Skeletal muscle satellite cell (primary cell): Measurements from ENCODE around the gene EMD.

ENCODE experiments used
- H3K27me3 ChIP-seq: 2 replicates; pipeline ENCODE4 v1.7.0; 2013; ENCODE audit warnings: low read length; ENCODE audit not compliant: control insufficient read depth, insufficient read depth
- H3K36me3 ChIP-seq: 2 replicates; pipeline ENCODE4 v1.7.0; 2013; ENCODE audit warnings: mild to moderate bottlenecking, control low read depth, low read length; ENCODE audit not compliant: insufficient read depth
- H3K4me1 ChIP-seq: 2 replicates; pipeline ENCODE4 v1.7.0; 2013; ENCODE audit warnings: low read length; ENCODE audit not compliant: control insufficient read depth, insufficient read depth
- H3K4me2 ChIP-seq: 2 replicates; pipeline ENCODE4 v1.7.0; 2013; ENCODE audit warnings: mild to moderate bottlenecking, low read length
- H3K4me3 ChIP-seq: 2 replicates; pipeline ENCODE4 v1.7.0; 2013; ENCODE audit warnings: low read length
- H3K9ac ChIP-seq: 2 replicates; pipeline ENCODE4 v1.7.0; 2013; ENCODE audit warnings: mild to moderate bottlenecking, low read depth, low read length, moderate library complexity
- H3K9me3 ChIP-seq: replicated peaks from 2 replicates; pipeline ENCODE4 v1.7.0; 2013; ENCODE audit warnings: mild to moderate bottlenecking, control low read depth, low read length

The EMD gene

DNA sequence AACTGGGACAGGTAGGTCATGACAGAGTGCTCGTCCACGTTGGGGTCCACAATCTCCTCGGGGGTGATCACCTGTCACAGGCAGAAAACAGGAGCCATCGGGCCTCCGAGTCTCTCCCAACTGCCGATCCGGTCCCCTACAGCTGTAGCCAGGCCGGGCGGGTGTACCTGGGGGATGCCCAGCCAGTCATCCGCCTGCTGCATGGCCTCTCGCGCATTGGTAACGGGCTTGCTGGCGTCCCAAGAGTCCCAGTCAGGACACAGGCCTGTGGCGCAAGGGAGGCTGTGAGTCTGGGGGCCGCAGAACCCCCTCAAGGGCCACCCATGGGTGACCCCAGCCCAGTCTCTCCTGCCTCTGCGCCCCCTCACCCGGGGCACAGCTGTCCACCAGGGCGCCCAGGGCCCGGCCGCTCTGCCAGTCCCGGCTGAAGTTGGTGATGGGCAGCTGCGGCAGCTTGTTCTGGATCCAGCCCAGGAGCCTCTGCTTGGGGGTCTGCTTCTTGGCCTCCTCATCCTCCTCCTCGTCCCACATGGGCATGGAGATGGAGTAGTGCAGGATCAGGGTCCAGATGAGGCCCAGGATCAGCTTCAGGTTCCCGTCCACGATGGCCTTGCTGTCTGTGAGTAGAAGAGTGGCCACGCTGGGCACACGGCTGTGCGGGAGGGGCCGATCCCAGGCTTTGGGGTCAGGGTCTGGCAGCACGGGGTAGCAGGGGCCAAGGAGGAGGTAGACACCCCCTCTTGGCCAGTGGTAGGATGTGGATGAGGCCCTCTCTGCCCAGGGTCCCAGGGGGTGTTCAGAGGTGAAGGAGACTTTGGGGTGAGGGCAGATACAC is 11.4 kb upstream of the EMD start:
- Histone ChIP-seq H3K4me1 (peaks cover 37% of the 10 kb centered on the region), H3K9me3 (no peaks in the 10 kb centered on the region), H3K36me3 (peaks cover 63% of the 10 kb centered on the region), H3K4me2 (peak overlapping the region; percentile 90), H3K9ac (peak overlapping the region; percentile 99), H3K4me3 (peak overlapping the region; percentile 78), H3K27me3 (no peaks in the 10 kb centered on the region)

DNA sequence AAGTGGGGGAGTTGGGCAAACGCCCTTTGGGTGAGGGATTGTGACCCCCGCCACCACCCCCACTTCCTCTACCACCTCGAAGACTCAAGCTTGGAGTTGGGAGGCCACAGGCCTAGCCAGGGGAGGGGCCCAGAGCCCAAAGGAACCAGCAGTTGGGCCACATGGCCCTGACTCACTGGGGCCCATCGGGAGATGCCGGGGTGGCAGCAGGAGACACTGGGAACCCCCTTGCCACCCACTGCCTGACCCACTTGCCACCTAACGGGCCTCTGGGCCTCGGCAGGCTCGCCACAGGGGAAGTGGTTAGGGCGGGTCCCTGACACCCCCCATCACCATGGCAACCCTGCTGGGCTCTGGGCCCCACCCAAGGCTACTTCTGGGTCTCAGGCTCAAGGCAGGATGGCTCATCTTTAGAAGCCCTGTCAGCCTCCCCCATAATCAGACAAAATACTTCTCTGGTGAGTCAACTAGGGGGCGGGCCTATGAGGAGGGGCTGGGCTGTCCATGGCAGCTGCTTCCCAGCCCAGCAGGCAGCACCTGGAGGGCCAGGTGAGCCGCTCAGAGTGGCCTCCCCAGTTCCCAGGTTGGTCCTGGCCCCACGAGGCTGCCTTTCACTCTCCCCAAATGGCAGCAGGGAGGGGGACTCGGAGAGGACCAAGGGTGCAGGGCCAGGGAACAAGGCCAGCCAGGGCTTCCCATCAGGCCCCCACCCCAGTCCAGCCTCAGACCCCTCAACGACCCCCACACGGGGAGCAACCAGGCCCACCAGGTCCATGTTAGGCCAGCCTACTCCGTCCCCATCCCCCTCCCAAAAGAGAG is 10.3 kb upstream of the EMD start:
- H3K4me2 ChIP-seq, result peak overlapping the region; percentile 90

DNA sequence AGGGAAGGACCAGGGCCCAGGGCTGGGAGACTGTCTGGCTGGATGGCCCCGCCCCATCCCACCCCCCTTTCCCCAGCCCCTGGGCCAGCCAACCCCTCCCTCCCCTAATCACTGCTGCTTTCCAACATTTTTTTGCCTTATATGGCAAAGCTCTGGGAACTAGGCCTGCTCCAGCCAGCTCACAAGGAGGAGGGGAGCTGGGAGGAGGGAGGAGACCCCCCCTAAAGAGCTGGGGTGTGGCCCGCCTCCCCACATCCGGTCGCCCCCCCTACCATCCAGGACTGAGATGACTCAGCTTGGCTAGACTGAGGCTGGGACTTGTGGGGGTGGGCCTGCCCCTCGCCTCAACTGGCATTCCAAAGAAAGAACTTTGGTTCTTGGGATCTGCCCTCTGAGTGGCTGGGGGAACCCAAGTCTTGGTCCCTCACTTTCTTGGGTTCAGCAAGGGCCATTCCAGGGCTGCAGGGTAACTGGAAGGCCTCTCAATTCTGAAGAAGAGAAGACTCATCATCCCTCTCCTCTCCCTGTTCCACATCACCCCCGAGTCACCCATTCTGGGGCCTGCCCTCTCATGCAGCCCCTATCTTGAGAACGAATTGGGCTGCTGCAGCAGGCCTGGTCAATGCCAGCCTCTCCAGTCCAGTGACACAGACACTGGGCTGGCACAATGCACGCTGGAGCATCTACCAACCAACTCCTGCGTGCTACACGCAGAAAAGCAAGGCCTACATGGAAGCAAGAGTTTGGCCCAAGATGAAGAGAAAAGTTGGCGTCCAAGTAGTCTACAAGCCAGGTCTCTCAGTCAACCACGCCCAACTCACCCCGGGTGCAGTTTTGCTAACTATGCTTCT is 9.4 kb upstream of the EMD start:
- Histone ChIP-seq H3K27me3 (no peaks in the 10 kb centered on the region), H3K9ac (peak overlapping the region; percentile 99), H3K9me3 (no peaks in the 10 kb centered on the region), H3K4me2 (peak overlapping the region; percentile 90), H3K36me3 (peaks cover 48% of the 10 kb centered on the region), H3K4me1 (peaks cover 48% of the 10 kb centered on the region), H3K4me3 (peak overlapping the region; percentile 98)

More for the DNA sequence above, 10.3 kb upstream of the EMD start:
- Histone ChIP-seq H3K4me1 (peaks cover 45% of the 10 kb centered on the region), H3K4me3 (peak overlapping the region; percentile 78), H3K9ac (peak overlapping the region; percentile 99), H3K27me3 (no peaks in the 10 kb centered on the region), H3K36me3 (peaks cover 57% of the 10 kb centered on the region), H3K9me3 (no peaks in the 10 kb centered on the region)

DNA sequence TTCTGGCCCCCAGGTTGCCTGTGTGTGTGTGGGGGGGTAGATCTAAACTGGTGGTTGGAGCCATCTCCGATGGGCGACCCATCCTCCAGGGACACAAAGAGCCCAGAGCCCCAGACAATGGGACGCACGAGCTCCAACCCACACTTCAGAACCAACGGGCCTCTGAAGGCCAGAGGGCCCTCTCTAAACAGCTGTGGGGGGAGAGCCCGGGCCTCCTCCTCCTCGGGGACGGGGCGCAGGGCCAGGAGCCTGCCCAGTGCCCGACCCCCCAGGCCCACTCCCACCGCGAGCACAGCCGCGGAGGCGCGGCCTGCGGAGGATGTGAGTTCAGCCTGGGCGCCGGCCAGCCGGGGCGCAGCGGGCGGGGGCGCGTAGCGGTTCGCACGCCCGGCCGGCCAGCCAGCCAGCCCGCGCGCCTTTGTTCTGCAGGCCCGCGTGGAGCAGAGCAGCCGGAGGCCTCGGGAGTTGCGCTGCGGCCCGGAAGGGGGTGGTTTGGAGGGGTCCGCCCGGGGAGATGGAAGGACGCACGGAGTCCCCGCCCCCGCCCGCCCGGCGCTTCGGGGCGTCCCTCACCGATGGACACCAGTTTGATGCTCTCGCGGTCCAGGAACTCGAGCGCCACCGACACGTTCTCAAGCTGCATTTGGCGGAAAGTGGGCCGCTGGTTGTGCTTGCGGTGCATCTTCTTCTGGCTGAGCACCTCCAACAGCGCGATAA is 8.6 kb upstream of the EMD start:
- no peaks in the 10 kb centered on the region for H3K9me3 ChIP-seq
- H3K4me1 ChIP-seq, result peaks cover 51% of the 10 kb centered on the region
- H3K27me3 ChIP-seq, result no peaks in the 10 kb centered on the region
- peak overlapping the region; percentile 98 for H3K4me3 ChIP-seq
- H3K4me2 ChIP-seq, result peak overlapping the region; percentile 86
- peak overlapping the region; percentile 96 for H3K9ac ChIP-seq
- peaks cover 41% of the 10 kb centered on the region for H3K36me3 ChIP-seq

DNA sequence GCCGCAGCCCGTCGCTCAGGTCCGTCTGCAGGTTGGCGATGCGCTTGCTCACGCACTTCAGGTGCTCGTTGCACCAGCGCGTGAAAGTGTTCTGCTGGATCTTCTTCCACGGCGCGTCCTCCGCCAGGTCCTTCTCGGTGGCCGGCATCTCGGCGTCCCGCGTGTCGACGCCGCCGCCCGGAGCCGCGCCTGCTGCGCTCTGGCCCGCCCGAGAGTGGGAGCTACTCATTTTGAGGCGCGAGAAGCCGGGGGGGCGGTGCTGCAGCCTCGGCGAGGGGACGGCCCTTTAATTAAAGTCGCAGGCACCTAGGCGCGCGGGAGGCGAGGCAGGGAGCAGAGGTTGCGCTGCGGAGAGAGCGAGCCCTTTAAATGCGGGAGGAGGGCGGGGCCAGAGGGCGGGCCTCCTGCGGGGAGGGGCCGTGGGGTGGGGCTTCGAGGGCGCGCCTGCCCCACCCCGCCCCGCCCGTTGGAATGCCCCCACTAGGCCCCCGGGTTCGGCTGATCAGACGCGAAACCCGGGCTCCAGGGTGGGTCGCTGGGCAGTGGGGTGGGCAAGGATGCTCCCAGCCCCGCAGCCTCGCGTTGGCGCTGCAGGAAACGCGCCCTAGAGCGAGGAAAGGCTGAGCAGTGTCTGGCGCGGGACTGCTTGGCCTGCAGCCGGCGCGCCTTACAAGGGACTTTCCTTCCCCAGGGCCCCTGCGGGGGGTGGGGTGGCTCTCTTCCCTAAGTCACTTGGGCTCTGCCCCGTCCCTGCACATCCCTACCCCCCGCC is 7.9 kb upstream of the EMD start:
- Histone ChIP-seq H3K4me1 (peaks cover 47% of the 10 kb centered on the region), H3K27me3 (no peaks in the 10 kb centered on the region), H3K9ac (peak overlapping the region; percentile 96), H3K4me2 (peak overlapping the region; percentile 84), H3K9me3 (no peaks in the 10 kb centered on the region), H3K36me3 (peaks cover 34% of the 10 kb centered on the region), H3K4me3 (peak overlapping the region; percentile 98)

DNA sequence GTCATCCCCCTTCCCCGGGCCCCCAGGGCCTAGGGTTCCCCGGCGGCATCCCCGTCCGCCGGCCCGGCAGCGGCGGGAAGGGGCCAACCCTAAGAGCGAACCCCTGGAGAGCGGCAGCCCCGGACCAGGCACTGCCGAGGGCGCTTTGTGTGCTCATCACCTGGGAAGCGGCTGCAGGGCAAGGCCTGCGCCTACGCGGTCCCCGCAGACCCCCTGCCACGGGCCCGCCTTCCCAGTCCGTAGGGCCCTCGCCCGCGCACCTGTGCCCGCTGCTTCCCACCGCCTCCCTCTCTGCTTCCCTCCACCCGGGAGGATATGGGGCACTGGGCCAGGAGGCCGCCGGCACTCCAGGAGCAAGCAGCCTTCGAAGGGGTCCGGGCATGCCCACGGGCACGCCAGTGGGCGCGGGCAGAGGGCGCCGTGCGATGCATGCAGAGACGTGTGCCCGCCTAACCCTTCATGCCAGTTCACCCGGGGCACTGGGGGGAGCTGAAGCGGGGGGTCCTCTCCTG is 7.2 kb upstream of the EMD start:
- peak overlapping the region; percentile 65 for H3K9ac ChIP-seq
- H3K4me1 ChIP-seq, result peaks cover 40% of the 10 kb centered on the region
- H3K27me3 ChIP-seq, result no peaks in the 10 kb centered on the region
- H3K4me2 ChIP-seq, result peak overlapping the region; percentile 84
- H3K36me3 ChIP-seq, result peaks cover 27% of the 10 kb centered on the region
- no peaks in the 10 kb centered on the region for H3K9me3 ChIP-seq
- peak overlapping the region; percentile 74 for H3K4me3 ChIP-seq

DNA sequence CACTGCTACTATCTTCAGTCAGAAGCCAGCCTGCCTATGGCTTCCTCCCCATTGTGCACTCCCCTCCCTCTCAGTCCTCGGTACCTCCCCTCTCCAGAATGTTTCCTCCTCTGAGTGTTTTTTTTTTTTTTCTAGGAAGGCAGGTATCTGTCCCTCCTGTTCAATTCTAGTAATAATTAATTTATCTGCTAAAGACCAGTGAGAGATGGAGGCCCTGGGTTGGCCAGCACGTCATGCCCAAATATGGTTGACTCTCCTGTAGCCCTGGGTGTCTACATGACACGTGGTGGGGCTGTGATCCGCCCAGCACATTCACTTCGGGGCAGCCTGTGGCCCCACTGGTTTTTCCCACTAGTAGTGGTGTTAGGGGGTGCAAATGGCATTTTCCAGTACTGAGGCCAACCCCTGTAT is 6.5 kb upstream of the EMD start:
- H3K4me2 ChIP-seq, result peak overlapping the region; percentile 94
- no peaks in the 10 kb centered on the region for H3K27me3 ChIP-seq
- peaks cover 20% of the 10 kb centered on the region for H3K36me3 ChIP-seq
- H3K9me3 ChIP-seq, result no peaks in the 10 kb centered on the region
- peak overlapping the region; percentile 65 for H3K9ac ChIP-seq
- peaks cover 33% of the 10 kb centered on the region for H3K4me1 ChIP-seq
- peak overlapping the region; percentile 74 for H3K4me3 ChIP-seq

DNA sequence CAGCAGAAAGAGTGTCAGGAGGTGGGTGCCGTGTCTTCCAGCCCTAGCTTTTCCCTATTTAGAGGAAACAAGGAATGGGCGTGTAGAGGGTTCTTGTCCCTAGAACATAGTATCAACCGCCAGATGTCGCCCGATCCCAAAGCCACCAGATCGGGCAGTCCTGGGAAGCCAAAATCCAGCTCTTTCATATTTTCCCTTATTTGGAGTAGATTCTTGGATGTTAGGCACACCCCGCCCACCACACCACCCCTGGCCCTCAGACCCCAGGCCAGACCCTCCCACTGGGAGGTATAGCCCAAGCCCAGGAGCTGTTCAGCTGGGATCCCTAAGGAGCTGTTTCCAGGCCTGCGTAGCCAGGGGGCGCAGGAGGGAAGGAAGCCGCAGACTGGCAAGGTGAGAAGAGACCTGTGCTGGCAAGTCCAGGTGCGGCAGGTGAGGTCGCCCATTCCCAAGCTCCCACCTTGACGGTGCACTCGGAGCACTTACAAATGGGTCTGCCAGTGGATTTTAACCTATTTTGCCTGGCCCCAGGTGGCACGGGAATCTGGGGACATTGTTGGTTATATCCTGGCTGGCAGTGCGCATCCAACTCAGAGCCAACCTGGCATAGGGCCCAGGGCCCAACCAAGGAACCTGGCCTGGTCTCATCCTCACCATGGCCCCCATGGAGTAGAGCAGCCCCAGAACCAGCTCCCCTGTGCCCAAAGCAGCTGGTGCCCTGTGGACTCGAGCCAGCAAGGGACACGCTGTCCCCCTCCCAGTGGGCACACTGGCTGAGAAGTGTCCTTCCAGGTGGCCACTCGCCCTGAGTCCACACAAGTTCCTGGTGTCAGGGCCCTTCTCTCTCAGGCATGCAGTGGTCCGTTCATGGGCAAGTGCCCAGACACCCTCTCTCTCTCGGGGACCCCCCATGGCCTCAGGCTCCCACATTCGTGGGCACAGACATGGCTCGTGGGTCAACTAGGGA is 5.5 kb upstream of the EMD start:
- peak overlapping the region; percentile 71 for H3K9ac ChIP-seq
- peaks cover 13% of the 10 kb centered on the region for H3K36me3 ChIP-seq
- H3K4me3 ChIP-seq, result peak overlapping the region; percentile 73
- H3K4me1 ChIP-seq, result peaks cover 32% of the 10 kb centered on the region
- H3K9me3 ChIP-seq, result no peaks in the 10 kb centered on the region
- peak overlapping the region; percentile 94 for H3K4me2 ChIP-seq
- H3K27me3 ChIP-seq, result no peaks in the 10 kb centered on the region

DNA sequence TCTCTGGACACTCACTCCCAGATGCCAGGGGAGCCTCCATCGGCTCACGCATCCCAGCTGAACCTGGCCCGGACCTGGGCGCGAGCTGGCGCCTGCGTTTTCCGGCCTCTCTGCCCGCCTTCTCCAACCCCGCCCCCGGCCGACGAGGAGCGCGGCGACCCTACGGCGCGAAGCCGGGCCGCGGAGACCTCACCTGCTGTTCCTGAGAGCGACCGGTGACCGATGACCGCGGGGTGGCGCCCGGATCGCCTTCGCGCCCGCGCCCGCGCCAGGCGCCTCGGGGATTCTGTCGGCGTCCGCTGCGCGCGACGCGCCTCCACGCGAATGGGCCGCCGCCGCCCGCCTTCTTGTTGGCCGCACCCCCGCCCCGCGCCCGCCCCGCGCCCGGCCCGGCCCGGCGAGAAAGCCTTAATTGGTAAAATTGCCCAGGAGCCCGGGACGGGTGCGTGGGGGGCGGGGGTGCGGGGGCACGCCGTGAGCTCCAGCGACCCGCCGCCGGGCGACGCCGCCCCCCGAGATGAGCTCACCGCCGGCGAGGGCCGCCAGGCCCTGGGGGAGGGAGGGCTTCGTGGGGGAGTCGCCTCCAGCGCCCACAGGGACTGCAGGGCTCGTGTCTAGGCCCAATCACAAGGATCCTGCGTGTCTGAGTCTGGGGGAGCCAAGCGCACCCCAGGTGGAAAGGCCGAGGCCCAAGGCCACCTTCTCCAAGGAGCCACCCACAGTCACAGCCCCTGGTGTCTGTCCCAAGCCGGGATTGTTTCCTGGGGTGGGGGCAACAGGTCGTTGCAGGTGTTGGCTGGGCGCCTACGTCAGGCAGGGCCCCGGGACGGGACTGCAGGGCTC is 4.6 kb upstream of the EMD start, which contains the start of gene FLNA:
Gene FLNA, minus strand, starts transcription at position 322 of the 843 bp plus-strand sequence. CDS start 3,389 bp downstream, outside the sequence.
- Histone ChIP-seq H3K4me2 (peak within 1 kb of the TSS; percentile 94), H3K9ac (peak within 1 kb of the TSS; percentile 71), H3K36me3 (peaks cover 13% of the 10 kb centered on the region), H3K4me1 (peaks cover 32% of the 10 kb centered on the region), H3K4me3 (peak within 1 kb of the TSS; percentile 73), H3K27me3 (no peaks in the 10 kb centered on the region), H3K9me3 (no peaks in the 10 kb centered on the region)
